ENCODE data around the gene KRTAP12-1. TPM values are rescaled to one million over a fixed set of nuclear protein-coding genes. Genes with fewer than 3 reads are reported as not detected.
"Not testable (repeated sequence)": the region's sequence is repeated elsewhere in the genome, so short reads cannot be mapped to it uniquely, and the experiment has no call there.

KRTAP12-1 gene
- total RNA-seq, 1 experiment from 2014 or later, result 0.63 TPM

GRCh38 chr21:44691686-44692085 is 9.7 kb upstream of the KRTAP12-1 start (continued):
- no peak for TF ChIP-seq MAX (CRISPR knock-in tag; IDR thresholded peaks at IDR 0.05)
- TF ChIP-seq MYBL2 (CRISPR knock-in tag; IDR thresholded peaks at IDR 0.05), result no peak
- no peak for TF ChIP-seq ESRRA (CRISPR knock-in tag; IDR thresholded peaks at IDR 0.05; ENCODE audit: borderline replicate concordance)
- no peak for TF ChIP-seq ZNF396 (CRISPR knock-in tag; IDR thresholded peaks at IDR 0.05; ENCODE audit: borderline replicate concordance)
- no peak for TF ChIP-seq ZNF671 (CRISPR knock-in tag; IDR thresholded peaks at IDR 0.05)

GRCh38 chr21:44689740-44690139 is 7.8 kb upstream of the KRTAP12-1 start:
- H3K27me3 Mint-ChIP-seq (ENCODE audit: low read depth); ATAC-seq; H3K27ac Mint-ChIP-seq; CTCF ChIA-PET; H3K4me3 Mint-ChIP-seq; POLR2A ChIA-PET; DNase-seq (ENCODE audit: low spot score): not testable (repeated sequence)
- peaks cover 22% of the 10 kb centered on the region for H3K9me3 Mint-ChIP-seq
- H3K36me3 Mint-ChIP-seq, result peaks cover 23% of the 10 kb centered on the region
- H3K4me1 Mint-ChIP-seq, result peaks cover 22% of the 10 kb centered on the region

- Mint-ChIP-seq H3K36me3 (peaks cover 8% of the 10 kb centered on the region), H3K27ac (no peak overlapping the region), H3K4me3 (no peak overlapping the region), H3K9me3 (peaks cover 6% of the 10 kb centered on the region), H3K4me1 (peaks cover 21% of the 10 kb centered on the region), H3K27me3 (ENCODE audit: low read depth) (peaks cover 6% of the 10 kb centered on the region; the same call in 1 of the 2 replicates)
- ChIA-PET POLR2A (no interaction called here), CTCF (interaction anchor here (0.5 to 2.5 kb wide), 4 partner anchors 69 to 1722 kb away, joined by 3 to 9 read pairs (median 4); no protein-coding TSS in a partner anchor)
- TF ChIP-seq E2F5 (CRISPR knock-in tag; IDR thresholded peaks at IDR 0.05), result no peak
- TF ChIP-seq ZNF138 (CRISPR knock-in tag; conservative IDR thresholded peaks at IDR 0.05), result no peak
- TF ChIP-seq ELF4 (CRISPR knock-in tag; IDR thresholded peaks at IDR 0.05; ENCODE audit: low read depth), result no peak
- no peak for TF ChIP-seq CBFB (CRISPR knock-in tag; IDR thresholded peaks at IDR 0.05; ENCODE audit: low read depth)
- no peak for TF ChIP-seq ATF6 (CRISPR knock-in tag; IDR thresholded peaks at IDR 0.05)
- no peak for TF ChIP-seq ZNF671 (CRISPR knock-in tag; IDR thresholded peaks at IDR 0.05)
- TF ChIP-seq NFATC4 (CRISPR knock-in tag; IDR thresholded peaks at IDR 0.05), result no peak
- TF ChIP-seq ESRRA (CRISPR knock-in tag; IDR thresholded peaks at IDR 0.05; ENCODE audit: borderline replicate concordance), result no peak
- no peak for TF ChIP-seq ZBTB43 (CRISPR knock-in tag; IDR thresholded peaks at IDR 0.05)
- no peak for TF ChIP-seq HMGXB4 (CRISPR knock-in tag; IDR thresholded peaks at IDR 0.05)
- no peak for TF ChIP-seq MLX (CRISPR knock-in tag; IDR thresholded peaks at IDR 0.05)
- TF ChIP-seq ZNF512 (CRISPR knock-in tag; IDR thresholded peaks at IDR 0.05; ENCODE audit: borderline replicate concordance), result no peak
- no peak for TF ChIP-seq EMX1 (CRISPR knock-in tag; IDR thresholded peaks at IDR 0.05)
- TF ChIP-seq FOXK1 (CRISPR knock-in tag; IDR thresholded peaks at IDR 0.05), result no peak
- TF ChIP-seq ZNF263 (CRISPR knock-in tag; IDR thresholded peaks at IDR 0.05; ENCODE audit: low read depth), result no peak
- TF ChIP-seq ZNF396 (CRISPR knock-in tag; IDR thresholded peaks at IDR 0.05; ENCODE audit: borderline replicate concordance), result no peak
- no peak for TF ChIP-seq ETV6 (CRISPR knock-in tag; IDR thresholded peaks at IDR 0.05)
- DNase-seq (ENCODE audit: low spot score), result no peak
- no peak for ATAC-seq
Observed at GRCh38 chr21:44687671-44688070, 5.7 kb upstream of the KRTAP12-1 start.
